OCI-LY7 (cell line): ENCODE results near the gene TBC1D9B. TPM values are rescaled to one million over a fixed set of nuclear protein-coding genes. Genes with fewer than 3 reads are reported as not detected.

Experiments
- BruUV-seq: library from RNA; stranded (reverse); fragments of 400-500 nt; replicated peaks from 2 replicates; lab custom pipeline; 2021; lab: Mats Ljungman, UMichigan
- CTCF ChIA-PET: fragments of 300-600 bp; sonication (Branson Sonifier 250); formaldehyde crosslinking; loops from one replicate; lab custom pipeline; 2022; ENCODE audit warnings: antibody characterized with exemption; ENCODE audit not compliant: unreplicated experiment; lab: Charles Lee
- POLR2A ChIA-PET: fragments of 300-600 bp; sonication (Branson Sonifier 250); formaldehyde crosslinking; loops from one replicate; lab custom pipeline; 2022; ENCODE audit warnings: antibody characterized with exemption; lab: Charles Lee
- DNase-seq: peaks from one replicate; pipeline ENCODE4 v3.0.0-alpha.2; 2015; ENCODE audit warnings: low spot score
- H2AFZ ChIP-seq: fragments of 200-600 bp; sonication (generic), shearing (Covaris generic); 2 replicates; pipeline ENCODE4 v1.6.1; 2014; ENCODE audit warnings: mild to moderate bottlenecking, antibody characterized with exemption, low read length, moderate library complexity
- H3K27ac ChIP-seq: fragments of 200-600 bp; sonication (generic); 2 replicates; pipeline ENCODE4 v1.5.1; 2014; ENCODE audit warnings: mixed run types, low read depth, mild to moderate bottlenecking, moderate library complexity, low read length, inconsistent platforms; ENCODE audit not compliant: poor library complexity, severe bottlenecking
- H3K36me3 ChIP-seq: fragments of 200-600 bp; sonication (generic); 2 replicates; pipeline ENCODE4 v1.6.1; 2014; ENCODE audit warnings: mild to moderate bottlenecking, antibody characterized with exemption, low read length, moderate library complexity, mixed read lengths; ENCODE audit not compliant: insufficient read depth
- H3K4me1 ChIP-seq: fragments of 200-600 bp; sonication (generic); 2 replicates; pipeline ENCODE4 v1.5.1; 2014; ENCODE audit warnings: mild to moderate bottlenecking, low read length; ENCODE audit not compliant: insufficient read depth, poor library complexity, severe bottlenecking
- H3K4me2 ChIP-seq: fragments of 200-600 bp; sonication (generic); 2 replicates; pipeline ENCODE4 v1.6.1; 2014; ENCODE audit warnings: mild to moderate bottlenecking, low read length
- H3K4me3 ChIP-seq: fragments of 200-600 bp; sonication (generic); 2 replicates; pipeline ENCODE4 v1.5.1; 2014; ENCODE audit warnings: mild to moderate bottlenecking, low read depth, low read length; ENCODE audit not compliant: poor library complexity, severe bottlenecking
- H3K79me2 ChIP-seq: fragments of 200-600 bp; sonication (generic); 2 replicates; pipeline ENCODE4 v1.6.1; 2016; ENCODE audit warnings: low read depth, mild to moderate bottlenecking, low read length, moderate library complexity, mixed read lengths; ENCODE audit not compliant: insufficient read depth
- H3K9me2 ChIP-seq: fragments of 200-600 bp; sonication (generic); 2 replicates; pipeline ENCODE4 v1.6.1; 2016; ENCODE audit warnings: mild to moderate bottlenecking, low read length, mixed read lengths; ENCODE audit not compliant: insufficient read depth
- H3K9me3 ChIP-seq: fragments of 200-600 bp; sonication (generic); 2 replicates; pipeline ENCODE4 v1.6.1; 2014; ENCODE audit warnings: mild to moderate bottlenecking, mixed run types, low read length, mixed read lengths
- H4K20me1 ChIP-seq: fragments of 200-600 bp; sonication (generic); 2 replicates; pipeline ENCODE4 v1.6.1; 2014; ENCODE audit warnings: mild to moderate bottlenecking, antibody characterized with exemption, low read length, moderate library complexity, mixed read lengths; ENCODE audit not compliant: insufficient read depth
- CTCF ChIP-seq: fragments of 200-600 bp; sonication (generic); conservative IDR thresholded peaks from 2 replicates; pipeline ENCODE4 v1.5.1; 2014; ENCODE audit warnings: mild to moderate bottlenecking, antibody characterized with exemption, low read length, moderate library complexity, mixed read lengths
- EZH2phosphoT487 ChIP-seq: fragments of 200-600 bp; sonication (generic); IDR thresholded peaks from 2 replicates; pipeline ENCODE4 v1.6.1; 2018; ENCODE audit warnings: low read depth, borderline replicate concordance, mild to moderate bottlenecking, mixed run types, antibody characterized with exemption, low read length, moderate library complexity, mixed read lengths
- intact Hi-C: fragments of 100-400 bp; cut with micrococcal nuclease; formaldehyde crosslinking; loops from one replicate; pipeline ENCODE4 v1.10.0; 2022; ENCODE audit not compliant: unreplicated experiment
- total RNA-seq, 2 experiments: library from RNA; depleted of rRNA in 1 of 2; stranded (reverse); fragments of >200 nt in 1 of 2; shearing (Covaris generic) in 1 of 2; gene quantifications; 2 replicates each; pipeline ENCODE4 v1.2.3, GENCODE V29; 2014 to 2022

The TBC1D9B gene
- total RNA-seq, 2 experiments from 2014 or later: 52.2 to 106 TPM

GRCh38 chr5:179920175-179920574 lies 12.5 kb upstream of the TBC1D9B start:
- Histone ChIP-seq H3K9me2 (no peaks in the 10 kb centered on the region), H3K4me2 (no peak overlapping the region), H3K79me2 (no peaks in the 10 kb centered on the region), H3K36me3 (no peaks in the 10 kb centered on the region), H3K9me3 (peaks cover 8% of the 10 kb centered on the region; the same call in 1 of the 2 replicates), H3K27ac (no peak overlapping the region), H3K4me1 (peaks cover 33% of the 10 kb centered on the region), H4K20me1 (no peaks in the 10 kb centered on the region), H2AFZ (no peak overlapping the region), H3K4me3 (no peak overlapping the region)
- DNase-seq: no peak
- no TSS peak for BruUV-seq
- intact Hi-C loops: no loop called here
- ChIA-PET POLR2A (no interaction called here), CTCF (interaction anchor here (0.6 kb wide), 1 partner anchor 156 kb away, joined by 3 read pairs; no protein-coding TSS in a partner anchor)
- TF ChIP-seq CTCF: no peak

GRCh38 chr5:179919487-179920060 lies 11.9 kb upstream of the TBC1D9B start:
- Histone ChIP-seq H3K4me1 (peaks cover 34% of the 10 kb centered on the region), H3K36me3 (no peaks in the 10 kb centered on the region), H3K79me2 (no peaks in the 10 kb centered on the region), H3K4me2 (no peak overlapping the region), H3K9me2 (no peaks in the 10 kb centered on the region), H3K27ac (no peak overlapping the region), H3K4me3 (no peak overlapping the region), H3K9me3 (peaks cover 8% of the 10 kb centered on the region; the same call in 1 of the 2 replicates), H2AFZ (no peak overlapping the region), H4K20me1 (no peaks in the 10 kb centered on the region)
- POLR2A ChIA-PET: no interaction called here
- CTCF ChIA-PET: interaction anchor here (0.6 kb wide), 1 partner anchor 155 kb away, joined by 3 read pairs; no protein-coding TSS in a partner anchor
- intact Hi-C loops: no loop called here
- no TSS peak for BruUV-seq
- TF ChIP-seq CTCF (no peak), EZH2phosphoT487 (no peak)
- no peak for DNase-seq

GRCh38 chr5:179918742-179919486 lies 11.2 kb upstream of the TBC1D9B start:
- CTCF ChIA-PET: no interaction called here
- peaks cover 40% of the 10 kb centered on the region for H3K4me1 ChIP-seq
- intact Hi-C loops: no loop called here

More at GRCh38 chr5:179918742-179919486, 11.2 kb upstream of the TBC1D9B start:
- Histone ChIP-seq H3K36me3 (no peaks in the 10 kb centered on the region), H3K4me3 (no peak overlapping the region), H2AFZ (no peak overlapping the region), H3K4me2 (no peak overlapping the region), H3K9me2 (no peaks in the 10 kb centered on the region), H4K20me1 (no peaks in the 10 kb centered on the region), H3K27ac (no peak overlapping the region), H3K79me2 (no peaks in the 10 kb centered on the region), H3K9me3 (peaks cover 8% of the 10 kb centered on the region; the same call in 1 of the 2 replicates)
- TF ChIP-seq CTCF (no peak), EZH2phosphoT487 (no peak)
- no TSS peak for BruUV-seq
- POLR2A ChIA-PET: interaction anchor here (0.9 kb wide), 1 partner anchor 11 kb away, joined by 3 read pairs; the partner anchor contains the start of gene TBC1D9B
- DNase-seq: no peak
